ENCODE results near the gene GPX3.

DNA sequence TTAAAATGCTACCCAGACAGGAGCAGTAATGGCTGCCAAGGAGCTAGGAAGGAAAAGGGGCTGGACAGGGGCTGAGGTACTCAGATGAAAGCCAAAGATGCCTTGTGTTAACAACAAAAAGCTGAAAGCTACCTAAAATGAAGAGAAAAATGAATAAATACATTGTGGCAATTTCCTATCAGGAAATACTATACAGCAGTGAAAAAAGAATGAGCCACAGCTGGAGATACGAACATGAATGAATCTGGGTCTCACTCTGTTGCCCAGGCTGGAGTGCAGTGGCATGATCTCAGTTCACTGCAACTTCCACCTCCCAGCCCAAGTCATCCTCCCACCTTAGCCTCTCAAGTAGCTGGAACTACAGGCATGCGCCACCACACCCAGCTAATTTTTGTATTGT, 54.2 kb downstream of the GPX3 start:
- TF ChIP-seq POLR2A (IDR thresholded peaks at IDR 0.05), result no peak
- TF ChIP-seq, protein P1, sequence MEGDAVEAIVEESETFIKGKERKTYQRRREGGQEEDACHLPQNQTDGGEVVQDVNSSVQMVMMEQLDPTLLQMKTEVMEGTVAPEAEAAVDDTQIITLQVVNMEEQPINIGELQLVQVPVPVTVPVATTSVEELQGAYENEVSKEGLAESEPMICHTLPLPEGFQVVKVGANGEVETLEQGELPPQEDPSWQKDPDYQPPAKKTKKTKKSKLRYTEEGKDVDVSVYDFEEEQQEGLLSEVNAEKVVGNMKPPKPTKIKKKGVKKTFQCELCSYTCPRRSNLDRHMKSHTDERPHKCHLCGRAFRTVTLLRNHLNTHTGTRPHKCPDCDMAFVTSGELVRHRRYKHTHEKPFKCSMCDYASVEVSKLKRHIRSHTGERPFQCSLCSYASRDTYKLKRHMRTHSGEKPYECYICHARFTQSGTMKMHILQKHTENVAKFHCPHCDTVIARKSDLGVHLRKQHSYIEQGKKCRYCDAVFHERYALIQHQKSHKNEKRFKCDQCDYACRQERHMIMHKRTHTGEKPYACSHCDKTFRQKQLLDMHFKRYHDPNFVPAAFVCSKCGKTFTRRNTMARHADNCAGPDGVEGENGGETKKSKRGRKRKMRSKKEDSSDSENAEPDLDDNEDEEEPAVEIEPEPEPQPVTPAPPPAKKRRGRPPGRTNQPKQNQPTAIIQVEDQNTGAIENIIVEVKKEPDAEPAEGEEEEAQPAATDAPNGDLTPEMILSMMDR (IDR thresholded peaks at IDR 0.05), result no peak

All from adrenal gland (tissue), 5 donors.